HG02798 (cell line): ENCODE results near the gene GCC2.
A peak's percentile ranks its signal among the peaks of the same experiment; 100 is the strongest.
"Not testable (repeated sequence)": the region's sequence is repeated elsewhere in the genome, so short reads cannot be mapped to it uniquely, and the experiment has no call there.

ENCODE experiments used
- ATAC-seq: cut with Tn5 transposase; IDR thresholded peaks from one replicate; pipeline ENCODE4 v1.9.1; 2021; ENCODE audit warnings: mild to moderate bottlenecking; ENCODE audit not compliant: unreplicated experiment, poor library complexity

GCC2 gene

GRCh38 chr2:108435578-108435977 is 13.4 kb upstream of the GCC2 start:
- not testable (repeated sequence) for ATAC-seq

DNA sequence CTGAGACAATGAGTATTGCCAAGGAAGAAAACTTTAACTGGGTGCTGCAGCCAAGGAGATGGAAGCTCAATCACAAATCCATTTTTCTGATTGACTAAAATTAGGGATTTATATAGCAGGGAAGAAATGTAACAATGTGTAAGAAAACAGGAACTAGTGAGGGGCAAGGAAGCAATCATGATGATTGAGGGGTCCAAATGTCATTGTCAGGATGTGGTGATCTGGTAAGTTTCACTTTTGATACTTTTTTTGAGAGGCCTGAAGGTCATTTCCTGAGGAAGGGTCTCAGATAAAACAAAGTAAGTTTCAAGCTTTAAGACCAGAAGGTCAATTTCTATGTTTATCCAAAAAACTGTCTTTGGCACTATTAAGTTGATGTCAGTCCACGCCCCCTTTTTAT is 12.0 kb upstream of the GCC2 start:
- no peak for ATAC-seq

- ATAC-seq: no peak
Observed at GRCh38 chr2:108441712-108442111, 7.3 kb upstream of the GCC2 start.

DNA sequence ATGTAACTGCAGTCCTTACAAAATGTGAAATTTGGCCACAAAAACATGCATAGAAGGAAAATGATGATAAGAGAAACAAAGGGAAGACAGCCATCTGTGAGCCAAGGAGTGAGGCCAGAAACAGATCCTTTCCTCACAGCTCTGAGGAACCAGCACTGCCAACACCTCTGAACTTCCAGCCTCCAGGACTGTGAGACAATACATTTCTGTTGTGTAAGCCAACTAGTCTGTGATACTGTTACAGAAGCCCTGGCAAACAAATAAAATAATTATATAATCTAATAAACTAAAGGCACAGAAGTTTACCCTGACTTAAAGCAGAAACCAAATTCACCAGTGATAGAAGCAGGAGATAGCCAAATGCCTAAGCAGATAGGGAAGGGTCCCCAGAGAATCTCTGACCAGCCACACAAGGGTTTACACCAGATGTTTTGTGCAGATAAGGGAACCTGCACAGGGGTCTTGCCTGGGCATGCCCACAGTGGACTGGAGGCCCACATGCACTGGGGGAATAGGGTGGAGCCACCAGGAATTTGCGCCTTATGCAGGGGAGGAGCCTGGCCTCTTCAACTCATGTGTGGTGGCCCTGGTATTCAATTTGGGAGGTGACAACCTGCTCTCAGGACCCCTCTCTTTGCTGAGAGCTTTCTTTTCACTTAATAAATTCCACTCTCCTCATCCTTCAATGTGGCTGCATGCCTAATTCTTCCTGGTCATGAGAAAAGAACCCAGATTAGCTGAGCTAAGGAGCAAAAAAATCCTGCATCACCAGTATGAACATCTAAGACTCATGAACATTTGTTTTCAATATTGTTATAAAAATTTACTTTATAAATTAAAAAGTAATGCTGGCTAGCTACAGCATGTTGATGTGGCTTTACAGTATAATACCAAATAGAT is 3.8 kb upstream of the GCC2 start:
- no peak for ATAC-seq

GRCh38 chr2:108446703-108447102 is 2.3 kb upstream of the GCC2 start:
- ATAC-seq: no peak

GRCh38 chr2:108447947-108448677 is 894 bp upstream of the GCC2 start:
- ATAC-seq: peak; percentile 15

GRCh38 chr2:108449410-108450130 is 564 bp downstream of the GCC2 start:
- no peak for ATAC-seq

GRCh38 chr2:108450863-108451262 is 1.9 kb downstream of the GCC2 start:
- no peak for ATAC-seq

DNA sequence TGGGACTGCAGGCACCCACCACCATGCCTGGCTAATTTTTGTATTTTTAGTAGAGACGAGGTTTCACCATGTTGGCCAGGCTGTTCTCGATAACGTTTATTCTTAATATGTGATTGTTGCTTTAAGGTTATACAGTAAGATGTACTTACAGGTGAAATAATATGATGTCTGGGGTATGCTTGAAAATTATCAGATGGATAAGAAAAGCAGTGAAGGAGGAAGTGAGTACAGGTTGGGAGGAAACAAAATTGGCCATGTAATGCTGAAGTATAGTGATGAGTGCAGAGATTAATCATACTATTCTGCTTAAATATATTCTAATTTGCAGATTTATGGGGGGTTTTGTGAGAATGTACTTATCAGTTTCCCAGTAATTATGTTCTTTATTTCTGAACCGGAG is 3.0 kb downstream of the GCC2 start:
- ATAC-seq: no peak

- ATAC-seq: not testable (repeated sequence)
Observed at GRCh38 chr2:108453530-108453929, 4.5 kb downstream of the GCC2 start.

DNA sequence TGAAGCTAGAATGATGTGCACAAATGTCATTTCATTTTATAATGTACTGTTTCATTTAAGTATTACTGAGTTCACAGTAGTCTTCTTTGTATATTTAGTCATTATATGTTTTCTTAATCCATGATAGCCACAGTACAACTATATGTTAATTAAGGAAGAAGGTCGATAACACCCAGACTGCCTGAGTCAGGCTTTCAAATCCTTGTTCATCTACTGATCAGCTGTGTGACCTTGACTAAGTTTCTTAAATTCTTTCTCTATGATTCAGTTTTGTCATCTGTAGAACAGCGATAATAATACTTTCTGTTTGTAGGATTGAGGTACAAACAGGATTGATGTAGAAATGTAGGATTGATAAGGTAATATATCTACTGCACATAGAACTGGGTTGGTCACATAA is 5.4 kb downstream of the GCC2 start:
- ATAC-seq: no peak

DNA sequence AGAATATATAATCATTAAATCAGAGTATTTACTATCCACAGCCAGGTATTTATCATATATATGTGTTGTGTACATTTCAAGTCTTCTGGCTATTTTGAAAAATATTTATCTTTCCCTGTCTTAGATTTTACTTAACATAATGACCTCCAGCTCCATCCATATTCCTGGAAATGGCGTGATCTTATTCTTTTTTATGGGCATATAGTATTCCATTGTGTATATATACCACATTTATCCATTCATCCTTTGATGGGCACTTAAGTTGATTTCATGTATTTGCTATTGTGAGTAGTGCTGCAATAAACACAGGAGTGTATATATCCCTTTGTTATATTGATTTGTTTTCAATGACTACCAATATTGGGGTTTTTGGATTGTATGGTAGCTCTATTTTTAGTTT is 6.6 kb downstream of the GCC2 start:
- ATAC-seq: no peak

DNA sequence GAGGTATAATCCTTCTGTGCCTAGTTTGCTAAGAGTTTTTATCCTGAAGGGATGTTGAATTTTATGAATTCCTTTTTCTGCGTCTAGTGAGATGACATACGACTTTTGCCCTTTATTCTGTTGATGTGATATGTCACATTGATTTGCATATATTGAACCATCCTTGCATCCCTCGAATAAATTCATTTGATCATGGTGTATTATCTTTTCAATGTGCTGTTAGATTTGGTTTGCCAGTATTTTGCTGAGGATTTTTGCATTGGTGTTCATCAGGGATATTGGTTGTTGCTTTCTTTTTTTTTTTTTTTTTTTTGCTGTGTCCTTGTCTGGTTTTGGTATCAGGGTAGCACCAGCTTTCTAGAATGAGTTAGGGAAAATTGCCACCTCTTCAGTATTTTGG is 9.1 kb downstream of the GCC2 start:
- no peak for ATAC-seq

DNA sequence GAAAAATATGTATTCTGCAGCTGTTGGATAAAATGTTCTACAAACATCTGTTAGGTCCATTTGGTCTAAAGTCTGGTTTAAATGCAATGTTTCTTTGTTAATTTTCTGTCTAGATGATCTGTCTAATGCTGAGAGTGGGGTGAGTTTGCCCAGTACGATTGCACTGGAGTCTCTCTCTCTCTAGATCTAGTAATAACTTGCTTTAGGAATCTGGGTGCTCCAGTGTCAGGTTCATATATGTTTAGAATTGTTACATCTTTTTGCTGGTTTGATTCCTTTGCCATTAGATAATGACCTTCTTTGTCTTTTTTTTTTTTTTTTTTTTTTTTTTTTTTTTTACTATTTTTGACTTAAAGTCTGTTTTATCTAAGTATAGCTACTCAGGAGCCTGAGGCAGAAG is 10.4 kb downstream of the GCC2 start:
- ATAC-seq: no peak

DNA sequence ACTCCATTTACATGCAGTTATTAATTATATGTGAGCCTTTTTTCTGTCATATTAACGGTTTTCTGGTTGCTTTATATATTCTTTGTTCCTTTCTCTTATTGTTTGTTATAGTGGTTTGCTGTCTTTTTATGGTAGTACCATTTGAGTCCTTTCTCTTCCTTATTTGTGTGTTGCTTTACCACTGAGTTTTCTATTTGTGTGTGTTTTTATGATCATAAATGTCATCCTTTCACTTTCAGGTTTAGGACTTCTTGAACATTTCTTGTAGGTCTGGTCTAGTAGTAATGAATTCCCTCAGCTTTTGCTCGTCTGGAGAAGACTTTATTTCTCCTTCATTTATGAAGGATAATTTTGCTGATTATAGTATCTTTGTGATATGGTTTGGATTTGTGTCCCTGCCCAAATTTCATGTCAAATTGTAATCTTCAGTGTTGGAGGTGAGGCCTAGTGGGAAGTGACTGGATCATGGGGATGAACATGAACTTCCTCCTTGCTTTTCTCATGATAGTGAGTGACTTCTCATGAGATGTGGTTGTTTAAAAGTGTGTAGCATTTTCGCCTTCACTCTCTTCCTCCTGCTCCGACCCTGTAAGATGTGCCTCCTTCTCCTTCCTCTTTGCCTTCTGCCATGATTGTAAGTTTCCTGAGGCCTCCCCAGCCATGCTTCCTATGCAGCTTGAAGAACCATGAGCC is 11.5 kb downstream of the GCC2 start:
- ATAC-seq: peak; percentile 82

GRCh38 chr2:108477099-108477498 is 28.1 kb downstream of the GCC2 start:
- ATAC-seq: no peak

DNA sequence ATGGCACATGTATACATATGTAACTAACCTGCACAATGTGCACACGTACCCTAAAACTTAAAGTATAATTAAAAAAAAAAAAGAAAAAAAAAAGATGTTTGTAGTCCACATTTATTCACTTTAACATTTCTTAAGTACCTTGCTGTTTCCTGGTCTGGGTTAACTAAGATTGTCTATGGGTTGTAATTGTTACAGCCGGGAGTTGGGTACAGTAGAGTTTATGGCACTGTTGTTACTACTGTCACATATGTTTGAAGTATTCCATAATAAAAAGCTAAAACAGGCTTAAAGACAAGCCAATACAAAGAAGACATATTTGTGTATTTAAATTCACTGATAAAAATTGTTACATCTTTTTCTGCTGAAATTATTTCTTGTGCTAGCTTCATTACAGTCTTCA is 36.2 kb downstream of the GCC2 start:
- ATAC-seq: no peak

DNA sequence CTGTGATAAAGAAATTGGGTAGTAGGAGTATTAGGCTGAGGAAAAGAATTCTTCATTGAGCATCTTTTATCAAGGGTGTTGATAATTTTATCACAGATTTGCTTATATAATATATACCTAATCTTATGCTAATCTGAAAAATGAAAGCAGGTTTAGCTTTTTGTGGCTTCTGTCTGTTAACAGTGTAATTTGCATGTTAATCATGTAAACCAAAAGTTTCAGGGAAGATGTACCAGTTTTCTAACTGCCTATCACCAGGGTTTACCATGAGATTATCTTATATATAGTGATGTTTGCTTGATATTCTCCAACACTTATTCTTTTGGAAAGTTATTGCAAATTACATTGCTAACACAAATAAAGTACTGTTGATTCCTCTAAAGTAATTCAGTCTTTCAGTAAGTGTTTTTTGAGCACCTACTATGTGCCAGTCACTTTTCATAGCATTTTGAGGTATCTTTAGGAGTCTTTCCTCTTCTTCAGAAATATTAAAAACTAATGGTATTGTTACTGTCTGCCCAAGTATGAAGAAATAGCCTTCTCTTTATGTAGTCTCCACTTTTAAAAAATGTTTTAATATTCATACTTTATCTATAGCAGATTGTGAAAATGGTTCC is 41.6 kb downstream of the GCC2 start:
- ATAC-seq: peak; percentile 53

GRCh38 chr2:108491848-108492247 is 42.8 kb downstream of the GCC2 start:
- ATAC-seq: no peak

- ATAC-seq: no peak
Observed at GRCh38 chr2:108492364-108492763, 43.4 kb downstream of the GCC2 start.
